Ishikawa (cell line): ENCODE results near the gene VEGFA.

Experiments used
- CEBPB ChIP-seq: IDR thresholded peaks from 2 replicates; pipeline ENCODE4 v1.6.1; 2012
- CREB1 ChIP-seq: IDR thresholded peaks from 2 replicates; pipeline ENCODE4 v1.6.1; 2012; ENCODE audit warnings: low read depth
- EGR1 ChIP-seq: IDR thresholded peaks from 2 replicates; pipeline ENCODE4 v1.6.1; 2012
- EP300 ChIP-seq: IDR thresholded peaks from 2 replicates; pipeline ENCODE4 v1.6.1; 2012; ENCODE audit warnings: borderline replicate concordance
- FOXM1 ChIP-seq: IDR thresholded peaks from 2 replicates; pipeline ENCODE4 v1.6.1; 2012; ENCODE audit warnings: low read depth, borderline replicate concordance
- NFIC ChIP-seq: IDR thresholded peaks from 2 replicates; pipeline ENCODE4 v1.6.1; 2012
- RAD21 ChIP-seq: IDR thresholded peaks from 2 replicates; pipeline ENCODE4 v1.6.1; 2012; ENCODE audit warnings: low read depth
- TAF1 ChIP-seq: IDR thresholded peaks from 2 replicates; pipeline ENCODE4 v1.6.1; 2012; ENCODE audit warnings: low read depth, mild to moderate bottlenecking
- TCF12 ChIP-seq: IDR thresholded peaks from 2 replicates; pipeline ENCODE4 v1.6.1; 2012; ENCODE audit warnings: low read depth
- USF1 ChIP-seq: IDR thresholded peaks from 2 replicates; pipeline ENCODE4 v1.6.1; 2012
- YY1 ChIP-seq: IDR thresholded peaks from 2 replicates; pipeline ENCODE4 v1.6.1; 2012; ENCODE audit warnings: low read depth
- ZBTB7A ChIP-seq: IDR thresholded peaks from 2 replicates; pipeline ENCODE4 v1.6.1; 2012; ENCODE audit warnings: low read depth
- TF ChIP-seq, protein P1 (sequence below): IDR thresholded peaks from 2 replicates; pipeline ENCODE4 v1.6.1; 2012
- TF ChIP-seq, protein P2 (sequence below): IDR thresholded peaks from 2 replicates; pipeline ENCODE4 v1.6.1; 2012; ENCODE audit warnings: low read depth, mild to moderate bottlenecking

GRCh38 chr6:43768506-43768860, 1.5 kb upstream of the VEGFA start:
- TF ChIP-seq, protein P1, sequence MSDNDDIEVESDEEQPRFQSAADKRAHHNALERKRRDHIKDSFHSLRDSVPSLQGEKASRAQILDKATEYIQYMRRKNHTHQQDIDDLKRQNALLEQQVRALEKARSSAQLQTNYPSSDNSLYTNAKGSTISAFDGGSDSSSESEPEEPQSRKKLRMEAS, result no peak
- TF ChIP-seq RAD21 (no peak), EP300 (no peak), YY1 (no peak), ZBTB7A (no peak), USF1 (no peak), EGR1 (no peak), CREB1 (no peak), CEBPB (no peak), TCF12 (no peak), TAF1 (no peak), FOXM1 (no peak), NFIC (no peak)
- TF ChIP-seq, protein P2, sequence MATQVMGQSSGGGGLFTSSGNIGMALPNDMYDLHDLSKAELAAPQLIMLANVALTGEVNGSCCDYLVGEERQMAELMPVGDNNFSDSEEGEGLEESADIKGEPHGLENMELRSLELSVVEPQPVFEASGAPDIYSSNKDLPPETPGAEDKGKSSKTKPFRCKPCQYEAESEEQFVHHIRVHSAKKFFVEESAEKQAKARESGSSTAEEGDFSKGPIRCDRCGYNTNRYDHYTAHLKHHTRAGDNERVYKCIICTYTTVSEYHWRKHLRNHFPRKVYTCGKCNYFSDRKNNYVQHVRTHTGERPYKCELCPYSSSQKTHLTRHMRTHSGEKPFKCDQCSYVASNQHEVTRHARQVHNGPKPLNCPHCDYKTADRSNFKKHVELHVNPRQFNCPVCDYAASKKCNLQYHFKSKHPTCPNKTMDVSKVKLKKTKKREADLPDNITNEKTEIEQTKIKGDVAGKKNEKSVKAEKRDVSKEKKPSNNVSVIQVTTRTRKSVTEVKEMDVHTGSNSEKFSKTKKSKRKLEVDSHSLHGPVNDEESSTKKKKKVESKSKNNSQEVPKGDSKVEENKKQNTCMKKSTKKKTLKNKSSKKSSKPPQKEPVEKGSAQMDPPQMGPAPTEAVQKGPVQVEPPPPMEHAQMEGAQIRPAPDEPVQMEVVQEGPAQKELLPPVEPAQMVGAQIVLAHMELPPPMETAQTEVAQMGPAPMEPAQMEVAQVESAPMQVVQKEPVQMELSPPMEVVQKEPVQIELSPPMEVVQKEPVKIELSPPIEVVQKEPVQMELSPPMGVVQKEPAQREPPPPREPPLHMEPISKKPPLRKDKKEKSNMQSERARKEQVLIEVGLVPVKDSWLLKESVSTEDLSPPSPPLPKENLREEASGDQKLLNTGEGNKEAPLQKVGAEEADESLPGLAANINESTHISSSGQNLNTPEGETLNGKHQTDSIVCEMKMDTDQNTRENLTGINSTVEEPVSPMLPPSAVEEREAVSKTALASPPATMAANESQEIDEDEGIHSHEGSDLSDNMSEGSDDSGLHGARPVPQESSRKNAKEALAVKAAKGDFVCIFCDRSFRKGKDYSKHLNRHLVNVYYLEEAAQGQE, result no peak
